Stimulated activated CD4-positive, alpha-beta T cell treated with anti-CD3 and anti-CD28 coated beads, Interleukin-2, amount 100 ng/mL, for 48 hours (primary cell): ENCODE data around the gene MALRD1.

Source experiments
- DNase-seq, 2 donors: peaks; one replicate each; pipeline ENCODE4 v3.0.0-alpha.2; 2020

MALRD1 gene

DNA sequence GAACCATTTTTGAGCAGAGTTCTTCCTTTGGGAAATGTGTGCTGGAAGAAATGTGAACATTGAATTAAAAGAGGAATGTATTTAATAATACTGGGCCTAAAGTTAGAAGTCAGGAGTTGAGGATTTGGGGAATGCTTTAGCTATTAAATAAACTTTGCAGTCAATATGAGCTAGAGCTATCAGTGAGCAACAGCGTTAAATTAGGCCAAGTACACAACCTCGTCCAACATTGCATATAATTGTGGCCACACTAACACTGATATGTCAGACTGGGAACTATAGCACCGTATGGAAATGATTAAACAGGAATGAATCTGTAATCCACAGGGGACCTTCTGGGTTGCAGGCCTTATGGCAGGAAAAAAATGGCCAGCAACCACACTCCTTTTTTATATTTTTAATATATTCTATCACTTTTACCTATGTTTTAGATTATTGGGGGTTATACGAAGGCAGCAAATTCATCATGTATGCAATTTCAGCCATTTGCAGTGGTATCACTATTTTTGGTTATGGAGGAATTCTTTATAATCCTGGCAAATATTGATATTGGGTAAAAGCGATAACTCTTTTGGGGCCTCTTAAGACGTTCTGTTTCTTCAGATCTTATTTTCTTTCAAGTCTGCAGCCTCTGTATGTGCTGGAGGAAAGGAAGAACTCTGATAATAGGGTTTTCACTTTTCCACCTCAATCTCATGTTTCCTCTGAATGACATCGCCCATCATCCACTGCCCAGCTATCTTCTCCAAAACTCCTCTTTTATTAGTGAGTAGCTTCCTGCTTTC is 531.4 kb downstream of the MALRD1 start:
- no peak for DNase-seq

DNA sequence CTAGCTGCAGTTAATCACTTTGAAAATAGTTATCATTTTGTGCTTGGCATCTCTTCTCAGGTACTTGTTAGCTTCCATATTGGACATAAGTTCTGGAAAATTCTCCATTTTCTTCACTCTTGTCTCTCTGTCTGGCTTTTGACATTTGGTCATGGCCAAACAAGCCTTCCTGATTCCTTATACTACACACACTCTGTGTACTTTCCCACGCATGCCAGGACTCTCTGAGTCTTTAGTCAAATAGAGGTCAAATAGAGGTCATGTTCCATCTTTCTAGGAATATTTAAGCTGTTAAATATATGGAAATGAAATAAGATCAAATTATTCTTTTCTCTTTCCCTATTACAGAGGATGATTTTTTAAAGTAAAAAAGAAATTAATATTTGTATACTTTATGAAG is 532.1 kb downstream of the MALRD1 start:
- DNase-seq: no peak

DNA sequence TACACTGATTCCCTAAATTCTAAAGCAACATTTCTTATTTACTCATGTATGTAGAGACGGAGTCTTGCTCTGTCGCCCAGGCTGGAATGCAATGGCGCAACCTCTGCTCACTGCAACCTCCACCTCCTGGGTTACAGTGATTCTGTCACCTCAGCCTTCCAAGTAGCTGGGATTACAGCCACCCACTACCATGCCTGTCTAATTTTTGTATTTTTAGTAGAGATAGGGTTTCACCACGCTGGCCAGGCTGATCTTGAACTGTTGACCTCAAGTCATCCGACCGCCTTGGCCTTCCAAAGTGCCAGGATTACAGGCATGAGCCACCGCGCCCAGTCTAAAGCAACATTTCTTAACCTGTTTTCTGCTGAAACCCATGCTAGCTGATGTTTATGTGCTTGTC is 540.0 kb downstream of the MALRD1 start:
- DNase-seq: no peak

DNA sequence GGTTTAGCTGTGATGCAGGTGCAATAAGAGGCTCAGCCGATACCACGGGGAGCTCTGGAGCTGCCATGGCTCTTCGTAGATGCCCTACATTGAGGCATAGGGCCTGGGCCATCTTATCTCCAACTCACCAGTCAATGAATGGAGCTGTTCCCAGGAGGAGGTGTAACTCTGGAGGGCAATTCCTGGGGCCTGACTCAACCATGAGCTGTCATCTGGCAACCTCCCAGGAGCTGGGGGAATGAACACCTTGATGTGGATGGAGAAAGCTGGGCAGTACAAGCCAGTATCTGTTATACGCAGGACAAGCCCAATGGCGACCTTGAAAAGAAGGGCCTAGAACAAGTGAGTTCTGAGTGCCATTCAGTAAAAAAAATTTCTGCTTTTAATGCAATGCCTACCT is 543.7 kb downstream of the MALRD1 start:
- DNase-seq: no peak

DNA sequence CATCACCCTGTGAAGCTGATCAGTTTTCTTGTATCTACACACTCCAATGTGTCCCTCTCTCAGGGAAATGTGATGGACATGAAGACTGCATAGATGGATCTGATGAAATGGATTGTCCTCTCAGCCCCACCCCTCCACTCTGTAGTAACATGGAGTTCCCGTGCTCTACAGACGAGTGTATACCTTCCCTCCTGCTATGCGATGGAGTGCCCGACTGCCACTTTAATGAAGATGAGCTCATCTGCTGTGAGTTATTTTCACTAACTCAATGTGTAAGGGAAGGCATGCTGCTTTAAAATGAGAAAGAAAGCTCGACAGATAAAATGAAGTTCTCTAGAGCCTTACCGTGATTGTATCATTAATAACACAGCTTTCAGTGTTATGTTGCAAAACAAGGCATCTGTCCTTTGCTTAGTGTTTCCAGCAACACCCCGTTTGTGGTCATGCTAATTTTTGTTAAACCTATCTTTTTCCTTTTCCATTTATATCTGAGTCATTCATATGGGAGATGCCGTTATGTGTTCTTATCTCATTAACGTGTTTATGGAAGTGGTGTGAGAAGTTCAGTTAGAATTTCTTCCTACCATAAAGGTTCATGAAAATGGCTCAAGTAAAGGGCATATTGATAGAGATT is 546.7 kb downstream of the MALRD1 start:
- DNase-seq: no peak

DNA sequence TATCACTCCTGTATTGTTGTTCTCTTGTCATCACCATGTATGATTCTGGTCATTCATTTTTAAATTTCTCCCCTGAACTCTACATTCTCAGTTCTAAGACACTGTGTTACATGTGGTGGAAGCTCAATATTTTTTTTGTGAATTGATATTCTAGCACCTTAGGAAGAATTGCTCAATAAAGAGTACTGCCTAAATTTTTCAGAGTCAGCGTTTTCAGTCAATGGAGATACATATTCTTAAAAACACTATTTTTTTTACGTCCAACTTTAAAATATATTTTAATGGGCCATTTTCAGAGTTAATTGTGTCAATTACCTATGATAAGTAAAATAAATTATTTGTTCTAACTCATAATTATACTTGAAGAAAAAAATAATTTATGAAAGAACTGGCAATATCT is 557.2 kb downstream of the MALRD1 start:
- no peak for DNase-seq

DNA sequence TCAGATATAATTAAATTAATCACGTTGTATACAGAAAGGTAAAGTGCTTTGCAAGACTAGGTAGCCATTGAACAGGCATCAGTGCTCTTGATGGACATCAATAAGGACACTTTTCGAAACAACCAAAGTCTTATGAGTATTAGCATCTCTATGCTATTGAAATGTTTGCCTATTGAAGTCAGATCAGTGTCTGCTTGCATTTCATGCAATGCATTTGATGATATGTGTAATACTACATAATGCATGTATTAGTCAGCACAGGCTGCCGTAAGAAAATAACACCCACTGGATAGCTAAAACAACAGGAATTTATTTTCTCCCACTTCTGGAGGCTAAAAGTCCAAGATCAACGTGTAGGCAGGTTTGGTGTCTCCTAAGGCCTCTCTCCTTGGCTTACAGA is 558.4 kb downstream of the MALRD1 start:
- no peak for DNase-seq

DNA sequence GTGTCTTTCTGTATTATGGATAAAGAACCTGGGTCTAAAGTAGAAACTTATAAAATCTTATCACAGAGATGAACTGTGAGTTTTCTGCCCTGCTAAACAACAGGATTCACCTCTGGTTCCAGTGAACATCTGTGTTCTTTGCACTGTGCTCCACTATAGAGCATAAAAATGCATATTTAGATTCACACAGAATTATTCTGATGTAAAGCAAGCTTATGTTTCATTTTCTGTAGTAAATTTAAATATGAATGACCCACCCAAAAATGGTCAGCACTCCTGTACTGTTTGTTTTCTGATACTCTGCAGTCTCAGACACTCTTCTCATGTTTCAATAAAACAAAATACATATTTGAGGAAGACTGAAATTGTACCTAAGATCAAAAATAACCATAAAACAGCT is 563.2 kb downstream of the MALRD1 start:
- DNase-seq: no peak

DNA sequence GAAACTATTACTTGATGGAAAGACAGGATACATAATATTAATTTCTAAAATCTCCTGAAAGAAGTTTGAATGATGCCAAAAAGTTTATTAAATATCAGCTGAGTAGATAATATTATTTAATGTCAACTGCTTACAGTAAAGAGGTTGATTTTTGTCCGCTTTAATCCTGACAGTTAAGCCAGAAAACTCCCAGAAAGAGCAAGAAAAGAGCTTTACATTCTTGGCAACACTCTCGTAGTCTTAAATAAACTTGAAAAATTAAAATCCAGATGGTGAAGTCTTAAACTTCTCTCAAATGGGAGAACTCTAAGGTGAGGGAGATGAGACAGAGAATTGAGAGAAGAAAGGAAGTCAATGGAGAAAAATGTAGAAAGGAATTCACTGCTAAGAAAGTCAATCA is 568.4 kb downstream of the MALRD1 start:
- no peak for DNase-seq

DNA sequence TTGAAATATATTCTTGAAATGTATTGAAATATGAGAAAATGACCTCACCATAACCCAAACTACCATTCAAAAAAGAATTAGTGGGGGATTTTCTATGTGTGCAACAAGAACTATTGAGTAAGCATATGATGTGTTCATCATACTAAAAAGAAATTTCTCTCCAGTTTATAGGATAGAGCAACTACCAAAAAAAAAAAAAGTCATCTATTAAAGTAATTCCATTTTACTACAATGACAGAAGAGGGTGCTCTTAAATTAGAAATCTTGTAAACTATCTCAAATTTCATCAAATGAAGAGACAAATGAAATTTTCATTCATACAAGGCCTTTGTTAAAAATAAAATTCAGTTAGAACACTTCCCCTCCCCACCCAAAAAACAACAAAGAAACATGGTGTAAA is 572.2 kb downstream of the MALRD1 start:
- no peak for DNase-seq

DNA sequence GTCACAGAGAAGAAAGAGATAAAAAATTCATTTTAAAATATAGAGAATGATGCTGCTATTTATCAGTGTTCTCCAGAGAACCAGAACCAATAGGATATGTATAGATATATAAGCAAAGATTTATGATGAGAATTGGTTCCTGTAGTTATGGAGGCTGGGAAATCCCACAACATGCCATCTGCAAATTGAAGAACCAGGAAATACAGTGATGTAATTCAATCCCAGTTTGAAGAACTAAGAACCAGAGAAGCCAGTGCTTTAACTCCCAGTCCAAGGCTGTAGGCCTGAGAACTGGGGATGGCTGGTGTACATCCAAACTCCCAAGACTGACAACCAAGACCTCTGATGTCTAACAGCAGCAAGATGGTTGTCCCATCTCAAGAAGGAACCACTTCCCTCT is 574.7 kb downstream of the MALRD1 start:
- no peak for DNase-seq

DNA sequence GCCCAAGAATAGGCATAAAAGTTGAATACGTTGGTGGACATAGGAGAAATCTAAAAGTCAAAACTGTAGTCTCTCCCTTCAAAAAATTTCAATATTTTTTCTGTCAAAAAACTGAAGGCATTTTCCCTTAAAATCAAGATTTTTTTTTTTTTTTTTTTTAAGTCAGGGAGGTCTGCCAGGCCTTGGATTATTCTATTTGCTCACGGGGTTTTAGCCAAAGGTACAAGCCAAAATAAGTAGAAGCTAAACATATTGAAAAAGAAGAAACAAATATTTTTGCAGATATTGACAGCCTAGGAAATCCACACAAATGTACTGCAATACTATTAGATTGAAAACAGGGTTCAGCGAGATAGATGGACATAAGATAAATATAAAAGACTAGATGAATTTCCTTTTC is 577.6 kb downstream of the MALRD1 start:
- no peak for DNase-seq

DNA sequence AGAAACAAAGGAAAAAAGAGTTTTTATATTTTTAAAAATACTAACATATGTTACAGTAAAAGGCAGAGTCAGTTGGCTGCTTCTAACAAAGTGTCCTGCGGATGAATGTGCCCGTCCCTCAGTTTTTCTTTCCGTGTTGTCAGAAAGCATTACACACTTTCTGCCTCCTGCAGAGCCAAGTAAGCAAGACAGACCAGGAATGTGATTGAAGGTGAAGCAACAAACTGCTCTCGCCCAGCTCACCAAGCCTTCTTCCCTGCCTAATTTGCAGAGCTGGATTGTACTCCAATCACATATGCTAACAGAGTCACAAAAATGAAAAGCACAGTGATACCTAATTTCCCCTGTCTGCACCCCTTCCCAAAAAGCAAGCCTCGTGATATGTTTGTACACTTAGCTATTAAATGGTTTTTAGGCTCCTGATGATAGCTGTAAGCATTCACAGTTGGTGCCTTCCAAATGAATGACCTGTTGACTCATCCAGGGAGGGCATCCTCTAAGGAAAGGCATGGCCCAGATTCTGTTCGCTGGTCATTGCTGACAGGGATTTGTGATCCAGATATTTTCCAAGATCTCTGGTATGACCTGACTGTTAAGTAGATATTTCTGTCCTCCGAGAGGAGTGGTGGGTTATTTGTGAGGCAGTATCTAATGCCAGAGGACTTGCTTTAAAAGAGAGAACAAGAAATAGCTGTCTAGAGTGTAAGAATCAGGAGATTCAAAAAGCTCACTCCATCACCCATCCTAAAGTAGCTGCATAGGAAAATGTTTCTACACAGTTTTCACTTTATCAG is 580.4 kb downstream of the MALRD1 start:
- DNase-seq: no peak

DNA sequence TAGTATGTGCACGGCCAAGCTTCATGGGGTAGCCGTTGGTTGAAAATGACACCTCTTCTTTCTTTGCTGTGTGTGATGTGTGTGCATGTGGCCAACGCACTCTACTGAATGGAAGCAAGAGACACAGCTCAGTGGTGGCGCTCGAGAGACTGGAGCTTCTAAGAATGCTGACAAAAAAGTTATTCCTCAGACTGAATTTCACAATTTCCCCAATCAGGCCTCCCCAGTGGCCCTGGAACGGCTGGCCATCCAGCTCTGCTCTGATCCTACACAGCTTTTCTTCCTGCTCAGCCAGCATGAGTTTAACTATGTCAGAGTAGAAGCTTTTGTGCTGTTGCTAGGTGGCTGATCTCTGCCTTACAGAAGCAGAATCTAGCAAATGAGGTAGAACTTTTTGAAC is 581.0 kb downstream of the MALRD1 start:
- no peak for DNase-seq

DNA sequence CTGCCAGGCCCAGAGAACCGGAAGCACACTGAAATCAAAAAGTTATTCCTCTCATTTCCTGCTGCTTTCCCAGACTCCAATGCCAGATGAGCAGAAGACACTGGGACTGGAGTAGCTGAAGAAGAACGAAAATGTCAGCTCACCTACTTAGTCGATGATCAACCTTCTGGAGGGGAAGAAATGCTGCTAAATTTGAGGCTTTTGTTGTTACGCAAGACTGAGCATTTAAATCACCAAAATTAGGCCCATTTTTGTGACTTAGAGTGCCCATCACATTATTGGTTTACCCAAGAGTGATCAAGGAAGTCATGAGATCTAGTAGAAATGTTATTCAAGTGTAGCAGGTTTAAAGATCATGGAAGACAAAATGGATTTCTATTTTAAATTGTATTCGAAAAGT is 585.6 kb downstream of the MALRD1 start:
- no peak for DNase-seq

DNA sequence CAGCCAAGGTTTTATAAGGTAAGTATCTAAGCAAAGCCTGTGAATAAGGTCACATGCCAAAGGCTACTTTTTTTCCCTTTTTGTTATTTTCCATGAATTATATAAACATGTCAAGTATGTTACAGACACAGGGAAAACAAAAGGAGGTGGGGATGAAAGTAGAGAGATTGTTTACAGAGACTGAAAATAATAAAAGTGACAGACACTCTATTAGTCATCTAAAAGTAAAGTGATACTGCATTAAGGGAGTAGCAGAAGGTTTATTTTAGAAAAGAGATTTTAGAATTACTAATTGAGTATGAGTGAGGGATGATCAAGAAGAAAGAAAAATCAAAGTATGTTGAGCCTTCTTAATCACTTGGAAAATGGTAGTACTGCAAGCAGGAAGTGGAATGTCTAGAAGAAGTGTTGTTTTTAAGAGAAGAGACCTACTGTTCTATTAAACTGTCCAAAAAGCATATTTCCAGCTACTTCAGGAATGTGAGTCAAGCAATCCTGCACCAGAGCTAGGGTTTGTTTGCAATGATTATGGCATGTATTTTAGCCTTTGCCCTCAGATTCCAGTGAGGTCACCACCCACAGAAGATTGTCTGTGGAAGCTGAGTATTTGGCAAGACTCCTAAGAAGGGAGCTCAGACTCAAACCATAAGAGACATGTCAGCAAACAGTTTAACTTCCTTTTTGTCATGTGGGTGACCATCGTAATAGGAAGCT is 589.7 kb downstream of the MALRD1 start:
- DNase-seq: no peak

DNA sequence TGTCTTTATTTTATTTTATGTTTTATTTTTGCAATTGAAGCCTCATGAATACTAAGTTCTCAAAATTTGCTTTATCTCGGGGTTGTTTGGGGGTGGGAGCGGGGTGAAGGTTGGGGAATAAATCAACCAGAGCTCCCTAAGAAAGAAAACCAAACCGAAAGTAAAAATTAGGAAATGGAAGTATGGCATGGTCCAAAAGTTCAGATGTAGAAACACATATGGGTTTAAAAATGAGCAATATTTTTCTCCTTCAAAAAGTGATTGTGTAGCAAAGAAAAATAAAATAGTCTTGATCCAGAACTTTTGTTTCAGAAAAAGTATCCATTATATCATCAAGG is 590.3 kb downstream of the MALRD1 start:
- DNase-seq: no peak

DNA sequence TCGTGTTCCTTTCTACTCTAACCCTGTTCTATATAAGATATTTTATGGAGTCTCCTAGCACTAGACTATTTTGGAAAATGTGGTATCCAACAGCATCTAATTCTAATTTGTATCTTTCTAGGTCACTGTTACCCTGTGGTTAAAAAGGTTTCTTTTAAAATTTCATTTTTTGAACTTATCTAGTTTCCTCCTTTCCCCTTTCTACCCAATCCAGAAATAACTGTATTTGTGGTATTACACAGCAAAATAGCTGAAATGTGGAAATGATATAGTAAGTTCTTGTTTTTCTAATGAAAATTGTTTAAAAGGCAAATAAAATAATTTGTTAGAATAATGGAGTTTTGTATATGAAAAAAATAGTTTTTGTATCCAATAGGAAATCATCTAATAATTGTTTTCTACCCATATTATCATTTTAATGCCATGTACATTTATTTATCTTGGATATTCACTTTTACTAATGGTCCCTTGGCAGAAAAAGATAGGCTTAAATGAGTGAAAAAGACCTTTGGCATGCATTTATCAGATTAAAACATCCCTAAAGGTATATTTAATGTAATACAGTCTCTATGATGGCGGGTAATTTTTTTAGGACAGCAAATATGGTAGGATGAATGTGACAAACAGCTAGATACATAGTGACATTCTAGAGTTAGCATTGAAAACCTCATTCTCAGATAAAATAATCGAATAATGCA is 592.1 kb downstream of the MALRD1 start:
- no peak for DNase-seq

DNA sequence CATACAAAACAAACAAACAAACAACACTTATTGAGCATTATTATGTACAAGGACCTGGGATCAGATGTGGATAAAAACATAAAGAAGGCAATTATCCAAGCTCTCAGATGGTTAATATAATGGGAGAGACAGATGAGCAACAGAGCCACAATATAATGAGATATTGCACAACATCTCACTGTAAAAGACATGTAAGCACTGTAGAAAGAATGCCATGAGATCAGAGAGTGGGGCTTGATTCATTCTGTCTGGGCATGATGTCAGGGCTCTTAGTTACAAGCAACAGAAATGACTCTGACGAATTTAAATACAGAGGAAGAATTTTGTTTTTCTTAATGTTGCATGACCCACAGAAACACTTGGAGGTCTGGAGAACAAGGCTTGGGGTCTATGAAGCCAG is 602.9 kb downstream of the MALRD1 start:
- DNase-seq: no peak

DNA sequence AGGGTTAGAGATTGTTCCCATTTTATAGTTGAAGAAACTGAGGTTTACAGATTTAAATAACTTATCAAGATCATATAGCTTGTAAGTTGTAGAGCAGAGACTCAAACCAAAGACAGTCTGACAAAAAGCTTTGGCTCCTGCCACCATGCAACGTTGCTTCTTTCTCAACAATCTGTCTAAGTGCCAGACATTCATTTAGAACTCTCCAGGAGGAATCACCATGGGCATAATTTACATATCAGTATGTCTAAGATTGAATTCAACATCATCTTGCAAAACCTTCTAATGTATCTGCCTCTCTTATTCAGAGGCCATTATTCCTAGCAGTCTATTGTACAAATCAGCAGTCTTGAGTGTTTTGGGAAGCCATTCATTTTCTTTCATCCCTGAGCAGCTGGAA is 604.1 kb downstream of the MALRD1 start:
- DNase-seq: no peak

DNA sequence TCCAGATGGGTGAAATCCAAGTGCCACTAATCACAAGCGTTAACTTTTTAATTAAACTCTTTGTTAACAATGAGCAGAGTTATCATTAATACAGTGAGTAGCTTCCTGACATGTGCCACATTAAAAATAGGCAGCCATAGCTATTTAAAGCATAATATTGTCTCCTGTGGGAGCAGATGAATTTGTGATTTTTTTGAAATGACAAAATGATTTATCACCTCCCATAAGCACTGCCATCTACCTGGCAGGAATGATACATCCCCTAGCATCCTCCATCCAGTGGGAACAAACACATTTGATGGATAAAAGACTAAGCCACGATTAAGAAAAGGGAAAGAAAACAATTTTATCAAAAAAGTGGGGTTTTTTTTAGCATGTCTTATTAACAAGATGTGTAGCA is 605.3 kb downstream of the MALRD1 start:
- no peak for DNase-seq

DNA sequence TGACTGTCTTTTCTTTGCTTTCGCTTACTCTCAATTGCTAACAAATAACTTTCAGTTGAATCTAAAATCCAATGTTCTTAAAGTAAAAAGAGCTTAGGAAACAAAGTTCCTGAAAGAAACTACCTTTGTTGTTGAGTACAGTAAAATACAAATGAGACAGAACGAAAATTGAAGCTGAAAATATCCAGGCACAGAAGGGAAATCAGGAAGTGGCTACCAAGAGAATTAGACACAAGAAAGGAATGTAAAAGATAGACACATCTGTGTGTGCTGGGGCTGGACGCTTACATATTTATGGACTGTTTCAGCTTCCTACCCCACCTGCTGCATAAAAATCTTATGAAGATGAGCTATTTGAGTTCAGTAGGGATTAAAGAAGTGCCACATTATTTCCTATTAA is 606.0 kb downstream of the MALRD1 start:
- DNase-seq: no peak
